Suppressor macrophage (primary cell): ENCODE measurements around the gene PRELP.
A peak's percentile ranks its signal among the peaks of the same experiment; 100 is the strongest.
"Not testable (repeated sequence)": the region's sequence is repeated elsewhere in the genome, so short reads cannot be mapped to it uniquely, and the experiment has no call there.

Source experiments
- DNase-seq, 4 experiments: peaks; one replicate each; pipeline ENCODE4 v3.0.0-alpha.2; 2020 to 2022

PRELP gene

DNA sequence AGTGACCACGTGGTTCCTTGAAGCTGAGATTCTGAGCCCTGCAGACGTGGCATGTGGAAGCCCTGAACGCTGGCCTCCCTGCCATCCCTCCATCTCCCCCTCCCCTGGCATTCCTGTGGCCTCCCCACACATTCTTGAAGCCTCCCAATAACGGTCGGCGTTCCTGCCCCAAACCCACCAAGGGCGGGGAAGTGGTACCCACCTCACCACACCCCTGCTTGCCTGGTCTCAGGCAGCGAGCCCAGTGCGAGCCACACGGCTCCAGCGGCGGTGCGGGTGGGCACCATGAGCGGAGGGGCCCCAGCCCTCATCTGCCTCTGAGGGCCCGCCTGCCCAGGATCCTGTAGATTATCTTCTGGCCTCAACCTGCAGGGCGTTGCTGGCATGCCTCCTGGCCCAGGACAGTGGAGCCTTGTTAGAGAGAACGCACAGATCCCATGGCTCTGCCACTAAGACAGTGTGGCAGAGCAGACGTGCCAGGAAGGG lies 20.6 kb upstream of the PRELP start:
- DNase-seq: no peak

DNA sequence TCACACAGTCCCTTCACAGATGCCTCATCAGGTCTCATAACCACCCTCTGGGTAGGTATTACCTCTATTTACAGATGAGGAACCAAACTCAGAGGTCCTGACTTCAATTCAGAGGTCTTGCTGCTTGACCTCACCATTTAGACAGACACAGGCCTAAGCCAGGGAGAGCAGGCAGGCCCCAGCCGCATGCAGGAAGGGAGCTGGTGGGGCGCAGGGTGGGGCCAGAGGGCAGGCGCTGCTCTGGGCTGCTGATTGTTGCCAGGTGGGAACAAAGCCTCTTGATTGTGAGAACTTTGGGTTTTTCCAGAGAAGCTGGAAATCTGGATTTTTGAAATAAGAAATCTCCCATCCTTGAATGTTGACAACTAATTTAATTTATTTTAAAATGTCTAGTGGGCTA lies 19.9 kb upstream of the PRELP start:
- DNase-seq: no peak

DNA sequence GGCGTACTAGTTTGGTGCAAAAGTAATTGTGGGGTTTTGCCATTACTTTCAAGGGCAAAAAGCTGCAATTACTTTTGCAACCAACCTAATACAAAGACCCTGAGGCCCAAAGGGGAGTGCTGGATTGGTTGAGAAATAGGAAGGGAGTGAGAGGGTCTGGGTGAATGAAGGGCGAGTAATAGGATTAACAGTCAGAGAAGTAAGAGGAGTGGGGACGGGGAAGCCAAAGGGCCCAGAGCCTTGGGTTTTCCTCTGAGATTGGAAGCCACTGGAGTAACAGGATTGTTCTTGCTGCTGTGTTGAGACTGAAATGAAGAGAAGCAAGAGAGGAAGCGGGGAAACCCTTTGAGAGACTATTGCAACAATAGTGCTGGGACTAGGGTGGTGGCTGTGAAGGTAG lies 19.0 kb upstream of the PRELP start:
- peak in 1 of 4 experiments; percentile 16 for DNase-seq

DNA sequence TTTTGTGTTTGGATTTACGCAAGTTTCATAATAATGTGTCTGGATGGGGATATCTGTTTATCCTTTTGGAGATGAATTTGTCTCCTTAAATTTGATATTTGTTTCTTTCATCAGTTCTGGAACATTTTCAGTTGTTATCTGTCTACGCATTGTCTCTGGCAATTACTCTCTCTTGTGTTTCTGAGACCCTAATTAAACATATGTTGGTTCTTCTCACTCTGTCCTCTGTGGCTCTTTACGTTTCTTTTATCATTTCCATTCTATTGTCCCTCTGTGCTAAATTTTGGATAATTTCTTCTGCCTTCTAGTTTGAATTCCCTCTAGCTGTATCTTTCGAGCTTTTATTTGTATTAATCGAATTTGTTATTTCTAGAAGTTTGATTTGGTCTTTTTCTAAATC lies 17.5 kb upstream of the PRELP start:
- no peak for DNase-seq

DNA sequence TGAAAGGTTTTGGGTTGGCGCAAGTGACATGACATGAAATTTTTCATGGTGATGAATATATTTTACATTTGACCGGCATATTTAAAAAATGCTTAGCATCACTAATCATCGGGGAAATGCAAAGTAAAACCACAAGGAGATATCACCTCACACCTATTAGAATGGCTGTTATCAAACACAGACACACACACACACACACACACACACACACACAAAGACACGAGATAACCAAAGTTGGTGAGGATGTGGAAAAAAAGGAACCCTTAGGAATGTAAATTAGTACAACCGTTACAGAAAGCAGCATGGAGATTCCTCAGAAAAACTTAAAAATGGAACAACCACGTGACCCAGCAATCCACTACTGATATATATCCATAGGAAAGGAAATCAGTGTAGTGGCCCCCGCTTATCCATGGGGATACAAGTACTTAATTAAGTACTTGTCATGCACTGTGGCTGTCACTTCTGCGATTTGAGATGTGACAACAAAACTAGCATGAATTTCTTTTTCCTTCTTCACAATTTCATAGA lies 15.9 kb upstream of the PRELP start:
- no peak for DNase-seq

DNA sequence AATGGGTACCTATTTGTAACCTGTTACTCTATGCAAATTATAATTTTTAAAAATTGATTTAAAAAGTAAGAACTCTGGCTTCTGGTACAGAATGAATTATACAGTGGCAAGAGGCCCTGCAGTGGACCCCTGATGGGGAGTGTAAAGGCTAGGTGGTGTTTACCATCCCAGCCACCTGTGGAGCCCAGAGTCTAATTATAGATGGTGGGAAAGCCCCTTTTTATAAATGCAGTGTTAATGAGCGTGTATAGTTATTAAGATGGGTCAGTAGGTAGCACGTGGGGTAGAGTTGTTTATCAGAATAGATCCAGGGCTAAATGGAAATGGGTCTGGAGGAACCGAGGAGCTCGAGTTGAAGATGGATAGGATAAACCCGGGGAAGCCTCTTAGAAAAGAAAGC lies 13.9 kb upstream of the PRELP start:
- DNase-seq: no peak

DNA sequence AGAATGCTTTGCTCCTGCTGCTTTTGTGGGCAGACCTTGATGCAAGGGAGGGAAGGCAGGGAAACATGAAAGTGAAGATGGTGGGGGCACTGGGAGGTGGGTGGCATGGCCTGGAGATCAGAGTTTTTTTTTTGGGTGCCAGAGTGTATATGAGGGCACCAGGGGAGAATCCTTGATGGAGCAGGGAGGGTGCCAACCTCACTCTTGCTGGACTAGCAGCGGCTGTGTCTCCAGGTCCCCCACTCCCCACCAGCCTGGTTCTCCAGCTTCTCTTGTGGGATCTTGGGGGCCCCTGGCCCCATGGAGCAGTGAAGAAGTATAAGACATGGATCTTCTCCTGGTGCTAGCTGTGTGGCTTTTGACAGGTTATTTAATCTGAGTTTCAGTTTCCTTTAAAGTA lies 13.5 kb upstream of the PRELP start:
- no peak for DNase-seq

DNA sequence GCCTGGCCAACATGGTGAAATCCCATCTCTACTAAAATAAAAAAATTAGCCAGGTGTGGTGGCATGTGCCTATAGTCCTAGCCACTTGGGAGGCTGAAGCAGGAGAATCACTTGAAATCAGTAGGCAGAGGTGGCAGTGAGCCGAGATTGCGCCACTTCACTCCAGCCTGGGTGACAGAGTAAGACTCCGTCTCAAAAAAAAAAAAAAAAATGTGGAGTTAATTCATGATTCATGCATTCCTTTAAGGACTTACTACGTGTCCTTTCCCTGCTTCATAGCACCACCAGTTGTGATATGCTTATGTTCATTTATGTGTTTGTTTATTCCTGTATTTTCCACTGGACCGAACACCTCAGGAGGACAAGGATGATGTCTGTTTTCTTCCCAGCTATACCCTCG lies 12.7 kb upstream of the PRELP start:
- DNase-seq: no peak

DNA sequence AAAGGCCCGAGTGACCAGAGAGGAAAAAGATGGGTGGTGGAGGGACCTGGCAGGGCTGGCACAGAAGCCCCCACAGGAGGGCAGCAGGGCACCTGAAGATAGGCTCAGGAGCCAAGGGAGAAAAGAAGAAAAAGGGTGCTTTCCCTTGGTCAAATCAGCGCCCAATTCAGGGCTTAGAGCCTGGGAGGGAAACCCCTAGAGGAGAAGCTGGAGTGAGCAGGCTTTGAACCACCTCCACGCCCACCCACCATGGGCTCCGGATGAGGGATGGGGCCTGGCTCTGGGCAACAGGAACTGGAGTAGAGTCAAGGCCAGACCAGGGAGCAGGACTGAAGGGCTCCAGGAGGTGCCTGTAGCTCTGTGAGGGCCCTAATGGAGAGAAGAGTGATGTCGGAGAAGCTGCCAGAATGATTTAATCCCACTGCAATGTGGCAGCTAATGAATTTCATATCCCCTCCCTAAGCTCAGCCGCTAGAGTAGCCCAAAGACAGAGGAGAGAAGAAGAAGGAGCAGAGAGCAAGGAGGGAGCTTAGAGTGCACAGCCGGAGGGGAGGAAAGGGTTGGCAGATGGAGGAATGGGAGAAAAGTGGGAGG lies 12.0 kb upstream of the PRELP start:
- no peak for DNase-seq

DNA sequence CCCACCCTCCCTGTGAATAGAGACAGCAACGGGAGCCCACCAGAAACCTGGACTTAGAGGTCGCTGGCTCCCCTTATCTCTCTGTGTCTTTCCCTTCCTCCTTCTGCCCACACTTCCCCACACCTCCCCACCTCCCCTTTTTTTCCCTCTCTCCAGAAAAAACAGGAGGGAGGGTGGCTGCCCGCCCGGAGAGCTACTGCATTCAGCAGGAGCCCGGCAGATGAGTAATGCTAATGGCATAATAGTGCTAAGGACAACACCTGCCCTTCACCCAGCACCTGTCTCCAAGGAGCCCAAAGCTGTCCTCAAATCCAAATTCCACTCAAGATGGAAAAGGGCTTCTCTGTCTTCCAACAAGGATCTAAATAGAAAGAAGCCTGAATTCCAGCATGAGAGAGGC lies 11.4 kb upstream of the PRELP start:
- no peak for DNase-seq

DNA sequence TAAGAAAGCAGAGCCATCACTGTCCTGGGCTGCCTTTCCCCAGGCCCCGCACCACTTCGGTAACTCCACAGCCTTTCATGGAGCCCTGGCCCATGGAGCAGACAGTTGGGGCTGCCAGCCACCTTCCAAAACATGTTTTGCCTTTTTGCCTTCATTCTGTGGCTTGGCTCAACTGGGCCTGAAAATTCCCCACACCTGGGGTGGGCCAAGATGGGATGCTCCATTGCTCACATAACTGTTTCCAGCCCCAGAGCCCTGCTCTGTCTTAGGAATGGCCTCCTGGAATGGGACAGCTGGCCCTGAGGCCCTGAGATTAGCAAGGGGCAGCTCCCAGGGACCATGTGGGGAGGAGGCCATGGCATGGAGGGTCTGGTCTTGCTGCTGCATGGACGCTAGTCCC lies 10.9 kb upstream of the PRELP start:
- no peak for DNase-seq

DNA sequence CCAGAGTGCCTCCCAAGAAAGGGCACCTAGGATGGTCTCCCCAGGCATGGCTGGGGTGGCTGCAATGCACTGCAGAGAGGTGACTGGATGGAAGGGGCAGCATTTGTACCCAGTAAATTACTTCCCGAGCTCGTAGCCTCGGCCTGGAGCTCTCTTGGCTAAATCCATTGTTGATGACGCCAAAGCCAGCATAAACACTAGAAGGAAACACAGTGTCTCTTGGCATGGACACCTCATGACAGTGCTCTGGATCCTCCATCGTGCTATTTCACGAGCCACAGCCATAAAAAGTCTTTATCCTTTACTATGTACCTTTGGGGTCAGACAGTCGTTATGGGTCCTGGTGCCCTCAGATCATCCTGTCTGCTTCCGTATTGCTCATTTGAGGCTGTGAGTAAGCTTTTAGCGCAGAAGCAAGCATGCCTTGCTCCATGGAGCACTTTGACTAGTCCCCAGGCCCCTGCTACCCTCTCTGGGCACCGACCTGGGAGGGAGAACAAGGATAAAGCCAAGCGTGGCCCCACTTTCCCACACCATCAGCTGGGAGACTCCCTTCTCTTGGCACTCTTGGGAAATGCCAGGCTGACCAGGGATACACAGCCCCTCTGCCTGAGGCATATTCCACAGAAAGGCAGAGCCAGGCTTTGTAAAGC lies 10.3 kb upstream of the PRELP start:
- no peak for DNase-seq

DNA sequence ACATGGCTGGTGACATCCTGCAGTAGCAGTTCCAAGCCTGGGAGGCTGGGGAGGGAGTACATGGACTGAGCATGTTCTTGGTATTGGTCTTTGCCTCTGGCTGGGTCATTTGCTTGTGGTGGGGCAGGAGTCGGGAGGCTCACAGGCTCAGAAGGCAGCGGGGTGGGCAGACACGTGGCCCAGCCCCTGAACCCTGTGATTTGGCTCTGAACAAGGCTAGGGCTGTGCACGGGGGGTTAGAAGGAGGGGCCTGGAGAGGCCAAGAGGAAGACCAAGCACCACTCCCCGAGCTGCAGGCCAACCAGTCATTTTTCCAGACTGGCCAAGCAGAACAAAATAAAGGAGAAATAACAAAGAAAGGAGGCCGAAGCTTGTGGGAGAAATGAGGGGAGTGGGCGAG lies 9.7 kb upstream of the PRELP start:
- no peak for DNase-seq

DNA sequence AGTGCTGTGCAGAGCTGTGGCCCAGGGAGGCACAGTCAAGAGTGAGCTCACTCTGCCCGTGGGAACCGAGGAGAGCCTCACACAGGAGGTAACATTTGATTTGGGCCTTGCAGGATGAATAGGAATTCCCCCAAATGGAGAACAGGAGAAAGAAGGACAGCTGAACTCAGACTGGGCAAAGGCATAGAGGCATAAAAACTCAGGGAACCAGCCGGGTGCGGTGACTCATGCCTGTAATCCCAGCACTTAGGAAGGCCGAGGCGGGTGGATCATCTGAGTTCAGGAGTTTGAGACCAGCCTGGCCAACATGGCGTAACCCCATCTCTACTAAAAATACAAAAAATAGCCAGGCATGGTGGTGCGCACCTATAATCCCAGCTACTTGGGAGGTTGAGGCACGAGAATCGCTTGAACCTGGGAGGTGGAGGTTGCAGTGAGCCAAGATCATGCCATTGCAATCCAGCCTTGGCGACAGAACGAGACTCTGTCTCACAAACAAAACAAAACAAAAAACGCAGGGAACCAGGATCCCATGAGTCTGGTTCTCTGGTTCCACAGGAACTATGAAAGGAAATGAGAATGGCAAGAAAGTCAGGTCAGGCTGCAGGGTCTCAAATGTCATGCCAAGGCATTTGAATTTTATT lies 8.6 kb upstream of the PRELP start:
- DNase-seq: not testable (repeated sequence)

DNA sequence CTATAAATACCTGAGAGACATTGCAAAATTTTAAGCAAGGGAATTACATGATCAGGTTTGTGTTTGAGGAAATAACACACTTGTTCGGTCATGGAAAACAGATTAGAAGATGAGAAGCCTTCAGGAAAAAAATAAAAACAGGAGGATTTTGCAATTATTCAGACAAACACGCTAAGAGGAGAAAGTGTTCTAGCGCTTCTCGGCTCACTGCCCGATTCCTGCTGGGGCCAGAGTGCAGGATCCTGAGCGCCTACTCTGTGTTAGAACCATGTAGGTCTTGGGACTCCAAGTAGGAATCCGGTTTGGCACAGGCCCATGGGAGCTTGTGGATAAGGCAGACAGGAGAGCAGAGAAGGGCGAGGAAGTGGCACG lies 8.1 kb upstream of the PRELP start:
- no peak for DNase-seq

DNA sequence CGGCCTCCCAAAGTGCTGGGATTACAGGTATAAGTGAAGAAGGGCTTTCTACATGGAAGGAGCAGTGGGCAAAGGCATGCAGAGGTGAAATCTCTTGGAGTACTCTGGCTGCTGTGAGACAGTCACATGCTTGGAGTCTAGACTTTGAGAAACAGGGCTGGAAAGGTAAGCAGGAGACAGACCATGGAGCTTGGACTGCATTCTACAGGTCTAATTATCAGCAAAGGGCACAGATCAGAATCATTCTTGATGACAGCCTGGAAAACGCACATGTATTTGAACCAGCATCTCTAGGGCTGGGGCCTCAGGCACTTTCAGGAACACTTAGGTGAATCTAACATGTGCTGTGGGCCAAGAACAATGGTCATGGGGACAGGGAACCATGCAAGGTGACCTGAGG lies 7.3 kb upstream of the PRELP start:
- DNase-seq: no peak

DNA sequence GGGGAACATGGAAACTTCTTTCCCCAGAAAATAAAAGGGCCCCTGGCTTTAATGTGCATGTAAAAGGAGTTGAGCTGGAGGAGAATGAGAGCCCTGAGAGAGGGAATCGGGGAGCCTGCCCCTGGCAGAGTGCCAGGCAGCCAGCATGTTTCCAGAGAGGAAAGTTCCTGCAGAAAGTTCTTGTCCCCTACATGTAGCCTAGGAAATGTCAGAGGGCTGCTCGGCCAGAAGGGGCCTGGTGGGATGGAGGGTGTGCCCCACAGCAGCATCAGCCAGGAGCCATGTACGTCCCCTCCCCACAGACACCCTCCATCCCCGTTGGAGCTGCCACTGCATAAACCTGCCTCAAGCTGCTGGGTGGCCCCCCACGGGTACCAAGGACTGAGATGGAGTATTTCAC lies 5.4 kb upstream of the PRELP start:
- DNase-seq: no peak

DNA sequence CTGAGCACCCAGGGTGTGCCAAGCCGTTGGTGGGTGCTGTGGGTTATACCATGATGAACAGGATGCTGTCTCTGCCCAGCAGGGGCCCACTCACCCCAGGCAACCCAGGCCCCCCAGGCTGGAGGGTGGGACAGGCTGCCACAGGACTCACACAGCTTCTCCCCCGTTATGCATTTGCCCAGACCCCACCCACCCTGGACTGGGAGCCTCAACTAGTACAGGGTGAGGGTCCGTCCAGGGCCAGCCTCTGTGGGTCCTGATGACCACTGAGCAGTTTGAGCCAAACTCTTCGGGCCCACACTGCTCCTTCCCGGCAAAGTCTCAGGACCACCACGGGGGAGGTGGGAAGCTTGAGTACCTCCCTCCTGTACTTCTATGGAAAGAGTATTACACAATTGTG lies 3.8 kb upstream of the PRELP start:
- no peak for DNase-seq

DNA sequence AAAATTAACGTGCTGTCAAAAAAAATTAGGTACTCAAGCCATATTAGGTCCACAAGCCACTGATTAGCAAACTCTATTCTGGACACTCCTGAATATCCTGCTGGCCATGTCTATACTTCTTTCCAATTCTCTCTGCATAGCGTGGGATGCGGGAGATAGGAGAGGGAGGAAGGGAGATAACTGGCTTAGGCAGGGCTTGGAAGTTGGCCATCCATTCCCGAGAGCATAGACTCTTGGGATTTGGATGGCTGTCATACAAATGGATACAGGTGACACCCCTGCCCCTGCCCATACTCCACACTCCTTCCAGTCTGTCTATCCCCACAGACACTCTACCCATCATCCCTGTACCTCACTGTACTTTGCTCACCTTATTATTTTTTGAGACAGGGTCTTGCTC lies 2.3 kb upstream of the PRELP start:
- DNase-seq: no peak

DNA sequence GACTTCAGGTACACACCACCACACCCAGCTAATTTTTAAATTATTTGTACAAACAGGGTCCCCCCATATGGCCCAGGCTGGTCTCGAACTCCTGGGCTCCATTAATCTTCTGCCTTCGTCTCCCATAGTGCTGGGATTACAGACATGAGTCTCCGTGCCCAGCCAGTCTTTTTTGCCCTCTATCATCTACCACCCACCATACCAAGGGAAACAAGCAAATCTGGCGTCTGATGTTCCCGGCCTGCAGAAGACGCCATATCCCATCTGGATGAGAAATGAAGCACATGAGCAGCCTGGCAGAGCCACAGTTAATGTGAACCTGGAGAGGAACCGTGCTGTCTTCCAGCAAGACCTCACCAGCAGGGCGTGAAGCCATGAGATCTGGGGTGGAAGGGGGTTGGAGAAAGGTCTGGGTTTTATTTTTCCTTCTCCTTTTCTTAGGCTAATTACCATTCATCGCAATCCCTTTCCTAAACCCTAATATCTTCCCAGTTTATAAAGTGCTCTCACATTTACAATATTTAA lies 1.8 kb upstream of the PRELP start:
- DNase-seq: no peak

DNA sequence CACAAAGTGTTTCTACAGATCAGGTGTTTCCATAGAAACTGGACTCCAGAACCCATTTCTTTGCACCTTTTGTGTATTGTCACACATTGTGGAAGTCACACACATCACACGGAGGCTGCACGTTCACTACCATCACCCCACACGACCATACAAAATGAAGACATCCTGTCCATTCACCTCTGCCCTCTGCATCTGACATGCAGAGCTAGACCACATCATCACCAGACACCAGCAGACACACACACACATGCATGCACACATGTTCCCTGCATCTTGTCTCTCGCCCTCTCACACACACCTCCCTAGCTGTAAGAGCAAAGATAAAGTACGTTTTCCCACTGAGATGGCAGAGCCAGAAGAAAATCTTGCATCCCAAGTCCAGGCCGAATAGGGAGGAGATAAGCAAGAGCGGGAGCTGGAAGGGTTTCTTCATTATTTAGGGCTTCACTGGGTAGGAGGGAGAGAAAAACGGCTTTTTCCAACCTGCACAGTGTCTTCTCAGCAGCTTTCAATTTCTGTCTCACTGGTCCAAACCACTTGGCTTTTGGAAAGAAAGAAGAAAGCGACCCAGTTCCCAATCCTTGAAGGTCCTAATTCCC lies 709 bp downstream of the PRELP start:
- DNase-seq: no peak

DNA sequence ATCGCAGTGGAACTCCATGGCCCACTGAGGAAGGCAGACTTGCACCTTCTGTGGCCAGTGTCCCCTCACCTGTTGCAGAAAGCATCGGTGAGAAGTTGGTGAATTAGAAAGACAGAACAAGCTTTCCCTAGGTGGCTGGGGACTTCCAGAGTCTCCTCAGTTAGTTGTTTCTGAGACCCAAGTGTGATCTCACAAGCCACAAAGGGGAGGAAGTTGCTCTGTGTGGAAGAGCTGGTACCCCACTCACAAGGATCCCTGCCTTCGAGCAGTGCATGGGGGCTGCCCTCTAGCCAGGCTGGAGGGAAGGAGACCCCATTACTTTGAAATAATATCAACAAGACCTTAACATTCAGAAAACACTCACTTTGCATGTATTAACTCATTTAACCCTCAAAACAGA lies 2.1 kb downstream of the PRELP start:
- DNase-seq: no peak

DNA sequence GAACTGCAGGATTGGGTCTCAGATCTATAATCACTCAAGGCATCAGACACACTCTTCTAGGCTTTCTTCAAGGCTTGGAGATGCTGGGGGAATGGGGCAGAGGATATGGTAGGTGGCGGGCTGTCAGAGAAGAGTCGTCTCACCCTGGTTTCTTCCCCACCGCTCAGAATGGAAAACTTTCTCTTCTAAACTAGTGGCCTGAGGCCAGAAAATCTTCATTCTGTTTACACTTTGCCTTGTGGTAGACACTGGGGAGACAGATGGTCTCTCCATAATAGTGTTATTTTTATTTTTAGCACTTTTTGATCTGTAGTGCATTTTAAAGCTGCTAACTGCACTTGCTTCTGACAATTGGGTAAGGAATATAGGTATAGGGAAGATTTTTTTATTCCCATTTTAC lies 2.6 kb downstream of the PRELP start:
- no peak for DNase-seq

DNA sequence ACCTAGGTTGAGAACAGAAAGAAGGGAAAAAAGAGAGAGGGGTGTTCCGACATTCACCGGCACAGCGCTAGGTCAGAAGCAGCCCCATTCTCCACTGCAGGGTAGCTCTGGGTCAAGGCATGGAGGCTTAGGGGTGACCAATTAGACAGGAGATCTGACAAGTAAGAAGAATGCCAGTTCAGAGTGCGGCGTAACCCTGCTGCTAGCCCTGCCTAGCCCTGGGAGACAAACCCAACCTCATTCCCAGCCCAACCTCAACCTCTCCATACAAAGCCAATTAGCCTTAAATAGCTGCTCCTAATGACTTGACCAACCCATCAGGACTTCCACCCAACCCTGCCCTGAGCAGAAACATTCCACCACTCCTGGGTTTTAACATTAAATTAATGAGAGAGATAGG lies 3.4 kb downstream of the PRELP start:
- no peak for DNase-seq
